Fibroblast of skin of left biceps (primary cell): ENCODE measurements around the gene LCE1F.

Source experiments
- DNase-seq, 2 experiments: peaks; one replicate each; pipeline ENCODE4 v3.0.0-alpha.2; 2013; ENCODE audit warnings: low read depth in 2 of 2

Gene LCE1F

DNA sequence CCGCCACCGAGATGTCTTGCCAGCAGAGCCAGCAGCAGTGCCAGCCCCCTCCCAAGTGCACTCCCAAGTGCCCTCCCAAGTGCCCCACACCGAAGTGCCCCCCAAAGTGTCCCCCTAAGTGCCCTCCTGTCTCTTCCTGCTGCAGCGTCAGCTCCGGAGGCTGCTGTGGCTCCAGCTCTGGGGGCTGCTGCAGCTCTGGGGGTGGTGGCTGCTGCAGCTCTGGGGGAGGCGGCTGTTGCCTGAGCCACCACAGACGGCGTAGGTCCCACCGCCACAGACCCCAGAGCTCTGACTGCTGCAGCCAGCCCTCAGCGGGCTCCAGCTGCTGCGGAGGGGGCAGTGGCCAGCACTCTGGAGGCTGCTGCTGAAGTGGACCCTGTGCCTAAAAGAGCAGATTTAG is 1.4 kb downstream of the LCE1F start:
- no peak for DNase-seq

DNA sequence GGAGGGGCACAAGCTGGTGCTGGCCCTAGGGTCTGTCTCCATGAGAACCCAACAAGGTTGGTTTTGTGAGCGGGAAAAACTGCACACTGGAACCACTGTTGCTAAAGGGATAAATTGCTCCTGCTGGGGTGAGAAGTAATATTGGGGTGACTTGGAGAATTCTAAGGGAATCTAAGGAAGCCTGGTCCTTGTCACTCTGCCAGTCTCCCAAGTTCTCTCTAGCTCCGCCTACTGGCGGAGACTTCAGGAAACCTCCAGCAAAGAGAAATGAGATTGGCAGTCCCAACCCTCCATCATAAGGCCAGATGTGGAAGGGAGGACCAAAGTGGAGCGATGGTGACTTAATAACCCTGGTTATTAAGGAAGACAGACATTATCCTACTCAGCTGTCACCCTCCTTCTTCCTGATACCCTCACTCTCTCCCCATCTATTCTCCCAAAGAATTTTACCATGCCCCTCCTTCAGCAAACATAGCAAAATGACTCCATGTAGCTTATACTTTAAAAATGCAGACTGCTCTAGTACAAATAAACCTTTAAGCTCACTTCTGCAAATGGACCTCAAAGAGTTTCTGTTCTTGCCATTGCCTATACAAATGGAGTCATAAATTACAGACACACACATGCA is 2.7 kb downstream of the LCE1F start:
- no peak for DNase-seq

DNA sequence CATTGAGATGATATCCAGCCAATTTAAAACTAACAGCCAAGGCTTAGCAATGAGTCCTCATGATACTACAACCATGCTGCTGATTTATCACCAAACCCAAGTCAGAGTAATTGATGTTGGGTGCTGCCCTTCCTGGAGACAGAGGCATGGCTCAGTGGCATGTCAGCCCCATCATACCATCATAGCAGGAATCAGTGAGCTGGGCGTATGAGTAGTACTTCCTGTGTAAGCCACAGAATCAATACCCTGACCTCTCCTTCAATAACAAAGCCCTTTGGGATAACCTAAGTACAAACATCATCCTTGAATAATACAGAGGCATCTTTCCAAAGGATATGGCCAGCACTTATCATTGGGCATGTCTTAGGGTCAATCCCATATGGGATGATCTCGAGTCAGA is 8.2 kb downstream of the LCE1F start:
- DNase-seq, result no peak

DNA sequence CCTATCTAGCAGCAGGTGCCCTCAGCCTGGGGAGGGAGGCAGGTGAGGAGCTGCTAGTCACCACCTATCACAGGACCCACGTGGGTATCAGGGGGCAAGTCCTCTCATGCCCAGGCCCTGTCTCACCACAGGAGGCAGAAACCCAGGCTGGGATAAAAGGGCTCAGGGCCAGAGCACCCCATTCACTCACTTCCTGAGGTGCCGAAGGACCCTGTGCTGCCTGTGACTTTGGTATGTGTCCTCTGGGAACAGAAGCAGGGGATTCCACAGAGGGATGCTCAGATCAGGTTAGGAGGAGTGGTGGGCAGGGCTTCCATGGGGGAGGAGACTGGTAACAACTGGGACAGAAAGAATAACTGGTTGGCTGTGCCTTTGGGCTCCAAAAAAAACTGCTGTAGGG is 11.1 kb downstream of the LCE1F start, which contains the start of gene LCE1E:
Gene LCE1E (plus strand): TSS at position 181 of the 400 bp plus-strand sequence. CDS start 1,043 bp downstream, outside the sequence.
- no peak for DNase-seq

DNA sequence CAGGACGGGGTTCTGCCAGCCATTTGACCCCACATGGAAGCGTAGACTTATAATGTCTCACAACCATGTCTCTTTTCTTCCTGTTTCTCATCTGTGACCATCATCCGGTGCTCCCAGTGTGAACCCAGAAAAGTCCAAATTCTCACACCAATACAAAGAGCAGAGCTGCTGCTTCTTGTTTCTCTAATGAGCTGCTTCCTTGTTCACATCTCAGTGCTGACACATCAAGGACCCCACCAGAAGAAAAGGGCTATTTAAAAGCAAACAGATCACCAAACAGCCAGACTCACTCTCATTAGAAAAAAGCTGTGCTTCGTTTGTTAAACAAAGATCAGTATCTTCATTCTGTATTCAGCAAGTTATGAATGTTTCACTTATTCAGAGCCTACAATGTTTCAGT is 20.7 kb downstream of the LCE1F start:
- DNase-seq, result no peak

DNA sequence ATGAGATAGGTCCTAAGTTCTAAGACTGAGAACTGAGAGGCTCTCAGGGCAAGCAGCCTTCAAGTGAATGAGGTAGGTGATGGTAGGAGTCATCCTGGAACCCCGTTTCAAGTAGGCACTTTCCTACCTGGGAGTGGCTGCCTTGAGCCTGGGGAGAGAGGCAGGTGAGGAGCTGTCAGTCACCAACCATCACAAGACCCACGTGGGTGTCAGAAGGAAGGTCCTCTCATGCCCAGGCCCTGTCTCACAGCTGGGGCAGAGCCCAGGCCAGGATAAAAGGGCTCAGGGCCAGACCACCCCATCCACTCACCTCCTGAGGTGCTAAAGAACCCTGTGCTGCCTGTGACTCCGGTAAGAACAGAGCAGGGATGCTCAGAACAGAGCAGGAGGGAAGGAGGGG is 21.5 kb downstream of the LCE1F start, which contains the start of gene LCE1D:
Gene LCE1D (plus strand): TSS at position 301 of the 400 bp plus-strand sequence. CDS start 1,074 bp downstream, outside the sequence.
- DNase-seq, result no peak

DNA sequence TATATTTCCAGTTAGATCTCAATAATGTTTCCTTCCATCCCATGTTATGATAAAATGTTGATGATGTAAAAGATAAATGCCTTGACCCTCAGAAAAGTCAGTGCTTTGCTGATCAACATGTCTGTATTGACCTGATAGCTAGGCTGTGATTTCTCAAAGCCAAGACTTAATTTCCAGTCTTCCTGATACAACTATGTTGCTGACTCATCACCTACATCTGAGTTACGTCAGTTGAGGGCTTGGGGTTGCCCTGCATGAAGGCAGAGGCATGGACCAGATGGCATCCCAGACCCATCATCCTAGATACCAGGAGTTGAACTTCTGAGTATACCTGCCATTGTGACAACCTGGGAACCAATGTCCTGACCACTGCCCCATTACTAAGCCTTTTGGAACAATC is 26.4 kb downstream of the LCE1F start:
- no peak for DNase-seq

DNA sequence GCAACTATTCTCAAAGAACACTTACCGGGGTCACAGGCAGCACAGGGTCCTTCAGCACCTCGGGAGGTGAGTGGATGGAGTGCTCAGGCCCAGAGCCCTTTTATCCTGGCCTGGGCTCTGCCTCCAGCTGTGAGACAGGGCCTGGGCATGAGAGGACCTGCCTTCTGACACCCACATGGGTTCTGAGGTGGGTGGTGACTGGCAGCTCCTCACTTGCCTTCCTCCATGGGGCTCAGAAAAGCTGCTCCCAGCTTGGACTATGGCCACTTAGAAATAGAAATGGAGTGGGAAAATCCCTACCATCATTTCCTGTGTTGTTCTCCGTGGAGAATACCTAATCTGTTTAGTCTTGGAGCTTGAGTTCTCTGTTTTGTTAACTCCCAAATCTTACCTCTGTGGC is 31.6 kb downstream of the LCE1F start, which contains the start of gene LCE1C:
Gene LCE1C (minus strand): TSS at position 76 of the 400 bp plus-strand sequence. CDS start 1,173 bp downstream, outside the sequence.
- DNase-seq, result no peak

DNA sequence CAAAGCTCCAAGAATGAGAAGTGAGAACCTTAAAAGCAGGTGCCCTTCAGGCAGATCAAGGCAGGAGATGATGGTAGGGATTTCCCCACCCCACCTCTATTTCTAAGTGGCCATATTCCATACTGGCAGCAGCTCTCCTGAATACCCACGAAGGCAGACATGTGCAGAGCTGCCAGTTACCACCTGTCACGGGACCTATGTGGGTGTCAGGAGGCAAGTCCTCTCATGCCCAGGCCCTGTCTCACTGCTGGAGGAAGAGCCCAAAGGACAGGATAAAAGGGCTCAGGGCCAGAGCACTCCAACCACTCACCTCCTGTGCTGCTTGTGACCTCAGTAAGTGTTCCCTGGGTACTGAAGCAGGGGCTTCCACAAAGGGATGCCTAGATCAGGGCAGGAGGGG is 36.1 kb downstream of the LCE1F start:
- DNase-seq, result no peak

DNA sequence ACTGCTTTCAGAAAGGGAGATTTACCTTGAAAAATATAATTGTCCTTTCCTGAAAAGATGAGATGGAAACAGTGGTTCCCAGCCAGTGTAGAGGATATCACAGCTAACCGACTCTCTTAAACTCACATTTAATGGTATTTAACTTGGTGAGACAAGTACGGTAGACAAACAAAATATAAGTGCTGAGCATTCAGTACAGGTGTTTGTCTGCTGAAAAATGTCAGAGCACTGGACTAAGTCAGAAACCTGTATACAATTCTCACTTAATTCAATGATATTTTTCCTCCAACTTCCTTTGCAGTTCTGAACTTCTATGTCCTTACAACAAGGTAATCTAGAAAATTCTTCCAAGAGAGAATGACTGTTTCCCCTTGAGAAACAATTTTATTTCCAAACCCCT is 36.7 kb downstream of the LCE1F start, which contains the start of gene LCE1B:
Gene LCE1B (plus strand): TSS at position 301 of the 400 bp plus-strand sequence. CDS start 476 bp downstream, outside the sequence.
- no peak for DNase-seq

DNA sequence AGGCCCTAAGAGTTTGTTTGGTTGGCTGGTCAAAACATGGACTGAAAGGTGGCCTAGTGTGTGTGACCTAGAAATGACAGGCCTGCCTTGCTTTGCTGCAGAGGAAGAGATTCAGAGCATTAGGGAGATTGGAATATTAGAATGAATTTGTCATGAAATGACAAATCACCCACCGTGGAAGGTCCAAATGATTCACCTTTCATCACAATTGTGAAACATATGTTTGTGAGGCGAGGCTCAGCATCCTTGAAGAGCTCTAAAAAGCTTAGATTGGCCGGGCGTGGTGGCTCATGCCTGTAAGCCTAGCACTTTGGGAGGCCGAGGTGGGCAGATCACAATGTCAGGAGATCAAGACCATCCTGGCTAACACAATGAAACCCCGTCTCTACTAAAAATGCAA is 42.4 kb downstream of the LCE1F start:
- no peak for DNase-seq

DNA sequence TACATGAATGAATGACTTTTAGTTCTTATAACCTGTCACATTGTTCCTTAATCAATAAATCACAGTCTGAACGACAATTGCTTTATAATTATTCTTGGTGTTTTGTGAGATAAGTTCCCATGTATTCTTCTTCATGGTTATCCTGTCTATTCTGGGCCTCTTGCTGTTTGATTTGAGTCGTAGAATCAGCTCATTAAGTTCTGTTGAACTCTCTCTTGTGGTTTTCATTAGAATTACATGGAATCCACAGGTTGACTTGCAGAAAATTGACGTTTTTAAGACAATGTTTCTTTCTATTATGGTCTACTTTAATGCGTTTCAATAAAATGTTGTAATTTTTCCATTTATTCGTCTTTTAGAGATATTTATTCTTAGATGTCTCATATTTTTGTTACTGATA is 48.4 kb downstream of the LCE1F start:
- DNase-seq, result no peak

DNA sequence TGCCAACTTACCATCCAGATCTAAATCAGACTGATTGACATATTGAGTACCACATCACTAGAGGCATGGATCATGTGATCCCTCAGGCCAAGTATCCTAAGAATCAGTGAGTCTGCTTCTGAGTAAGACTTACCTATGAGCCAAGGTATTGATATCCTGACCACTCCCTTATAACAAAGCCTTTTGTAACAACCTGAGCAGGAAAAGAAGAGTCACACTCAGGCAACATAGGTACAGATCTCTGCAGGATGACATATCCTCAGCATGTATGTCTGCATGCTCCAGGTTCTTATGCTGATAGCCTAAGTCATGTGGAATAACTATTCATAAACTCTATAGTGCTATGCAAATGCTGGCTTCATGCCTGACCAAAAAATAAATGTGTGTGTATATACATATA is 50.0 kb downstream of the LCE1F start:
- no peak for DNase-seq
